BE2C (cell line): ENCODE data around the gene ANGPTL7.

Experiments
- DNase-seq: peaks from one replicate; pipeline ENCODE4 v3.0.0-alpha.2; 2020
- H3K27me3 ChIP-seq: fragments of 250-450 bp; sonication (Bioruptor Pico); 2 replicates; pipeline ENCODE4 v1.5.1; 2020; ENCODE audit warnings: mild to moderate bottlenecking
- H3K36me3 ChIP-seq: fragments of 250-450 bp; sonication (Bioruptor Pico); 2 replicates; pipeline ENCODE4 v1.5.1; 2020; ENCODE audit warnings: mild to moderate bottlenecking
- H3K4me1 ChIP-seq: fragments of 250-450 bp; sonication (Bioruptor Pico); 2 replicates; pipeline ENCODE4 v1.5.1; 2020
- H3K4me3 ChIP-seq: 2 replicates; pipeline ENCODE4 v1.5.1; 2011; ENCODE audit warnings: low read depth, low read length
- H3K9me3 ChIP-seq: fragments of 250-450 bp; sonication (Bioruptor Pico); 2 replicates; pipeline ENCODE4 v1.5.1; 2020
- CTCF ChIP-seq: IDR thresholded peaks from 2 replicates; pipeline ENCODE4 v1.5.1; 2012; ENCODE audit warnings: mild to moderate bottlenecking, low read depth, low read length

The ANGPTL7 gene

DNA sequence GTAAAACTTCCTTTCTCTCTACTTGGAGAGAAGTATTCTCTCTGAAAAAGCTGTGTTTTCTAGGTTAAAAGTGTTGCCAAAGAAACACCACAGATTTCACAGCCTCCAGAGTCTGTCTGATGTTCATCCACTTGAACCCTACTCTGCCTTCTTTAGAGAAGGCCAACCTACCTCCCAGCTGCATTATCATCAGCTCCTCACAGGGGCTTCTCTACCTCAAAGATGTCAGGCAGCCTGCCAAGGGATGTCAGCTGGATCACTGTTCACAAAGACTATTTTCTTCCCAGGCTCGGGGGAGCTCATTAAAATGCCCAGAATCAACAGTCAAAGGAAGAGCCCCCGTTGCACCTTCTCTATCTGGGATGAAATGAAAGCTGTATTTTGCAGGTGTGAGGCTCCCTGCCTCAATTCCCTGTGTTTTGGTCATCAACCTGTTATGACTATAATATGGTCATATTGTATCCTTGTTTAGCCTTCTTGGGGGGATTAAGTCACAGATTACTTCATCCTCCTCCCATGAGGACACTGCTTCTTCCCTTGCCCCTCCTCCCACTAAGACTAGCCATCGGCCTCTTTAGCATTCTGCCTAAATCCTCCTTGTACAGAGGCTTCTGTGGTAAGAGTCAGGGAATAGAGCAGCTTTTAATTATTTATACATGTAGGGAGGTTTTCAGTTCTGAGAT is 25.7 kb downstream of the ANGPTL7 start:
- Histone ChIP-seq H3K27me3 (no peaks in the 10 kb centered on the region), H3K9me3 (no peaks in the 10 kb centered on the region), H3K36me3 (peaks cover 5% of the 10 kb centered on the region), H3K4me3 (no peak overlapping the region), H3K4me1 (no peaks in the 10 kb centered on the region)
- no peak for TF ChIP-seq CTCF
- no peak for DNase-seq

GRCh38 chr1:11215381-11216005 is 26.3 kb downstream of the ANGPTL7 start:
- Histone ChIP-seq H3K9me3 (no peaks in the 10 kb centered on the region), H3K27me3 (no peaks in the 10 kb centered on the region), H3K36me3 (peaks cover 5% of the 10 kb centered on the region), H3K4me1 (no peaks in the 10 kb centered on the region), H3K4me3 (no peak overlapping the region)
- DNase-seq: no peak
- no peak for TF ChIP-seq CTCF

DNA sequence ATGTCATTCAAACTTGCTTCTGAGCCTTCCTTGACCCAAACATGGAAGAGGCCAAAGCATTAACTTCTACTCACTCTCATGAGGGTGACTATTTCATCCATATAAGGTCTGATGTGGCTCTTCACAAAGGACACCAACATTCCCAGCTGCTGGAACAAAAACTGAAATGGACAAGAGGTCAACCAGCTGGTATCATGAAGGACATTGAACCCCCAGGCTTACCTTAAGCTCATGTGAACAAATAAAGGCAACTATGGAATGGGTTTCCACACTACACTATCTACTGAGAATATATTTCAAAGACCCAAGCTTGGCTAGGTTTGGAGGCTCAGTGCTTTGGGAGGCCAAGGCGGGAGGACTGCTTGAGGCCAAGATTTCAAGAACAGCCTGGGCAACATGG is 26.9 kb downstream of the ANGPTL7 start:
- H3K27me3 ChIP-seq: no peaks in the 10 kb centered on the region
- H3K4me3 ChIP-seq: no peak overlapping the region
- no peaks in the 10 kb centered on the region for H3K9me3 ChIP-seq
- TF ChIP-seq CTCF: no peak
- H3K36me3 ChIP-seq: peaks cover 5% of the 10 kb centered on the region
- H3K4me1 ChIP-seq: no peaks in the 10 kb centered on the region
- DNase-seq: no peak

DNA sequence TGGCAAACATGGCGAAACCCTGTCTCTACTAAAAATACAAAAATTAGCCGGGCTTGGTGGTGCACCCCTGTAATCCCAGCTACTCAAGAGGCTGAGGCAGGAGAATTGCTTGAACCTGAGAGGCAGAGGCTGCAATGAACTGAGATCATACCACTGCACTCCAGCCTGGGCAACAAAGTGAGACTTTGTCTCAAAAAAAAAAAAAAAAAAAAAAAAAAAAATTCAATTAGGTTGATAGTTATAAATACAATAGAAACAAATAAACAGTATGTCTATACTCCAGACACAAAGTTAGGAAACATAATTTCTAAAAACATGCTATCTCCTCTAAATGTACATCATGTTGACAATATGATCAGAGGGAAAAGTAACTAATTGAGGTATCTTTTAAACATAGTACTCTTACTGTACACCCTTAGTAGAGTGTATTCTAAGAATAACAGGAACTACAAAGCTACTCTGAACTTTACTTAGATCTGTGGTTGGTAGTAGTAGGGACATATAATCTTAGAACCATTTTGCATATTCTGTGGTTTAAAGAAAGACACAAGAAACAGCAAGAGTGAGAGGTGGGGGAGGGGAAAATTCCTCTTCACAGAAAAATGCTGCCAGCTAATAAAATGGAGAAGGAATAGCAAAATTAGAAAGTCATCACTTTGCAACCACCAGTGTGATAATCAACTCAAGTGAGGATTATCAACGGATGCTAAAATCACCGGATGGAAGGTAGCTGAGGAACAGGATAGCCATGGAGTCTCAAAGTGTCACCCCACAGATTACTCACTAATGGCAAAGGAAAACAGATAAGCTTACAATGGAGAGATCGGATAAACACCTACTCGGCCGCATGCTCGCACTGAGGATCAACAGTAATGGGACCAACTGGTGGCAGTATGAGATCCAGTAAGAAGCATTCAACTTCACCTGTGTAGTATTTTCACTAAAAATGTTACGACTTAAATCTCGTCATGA is 38.2 kb downstream of the ANGPTL7 start:
- Histone ChIP-seq H3K4me1 (no peaks in the 10 kb centered on the region), H3K9me3 (no peaks in the 10 kb centered on the region), H3K36me3 (peaks cover 14% of the 10 kb centered on the region), H3K27me3 (no peaks in the 10 kb centered on the region), H3K4me3 (no peak overlapping the region)
- TF ChIP-seq CTCF: no peak
- DNase-seq: no peak

DNA sequence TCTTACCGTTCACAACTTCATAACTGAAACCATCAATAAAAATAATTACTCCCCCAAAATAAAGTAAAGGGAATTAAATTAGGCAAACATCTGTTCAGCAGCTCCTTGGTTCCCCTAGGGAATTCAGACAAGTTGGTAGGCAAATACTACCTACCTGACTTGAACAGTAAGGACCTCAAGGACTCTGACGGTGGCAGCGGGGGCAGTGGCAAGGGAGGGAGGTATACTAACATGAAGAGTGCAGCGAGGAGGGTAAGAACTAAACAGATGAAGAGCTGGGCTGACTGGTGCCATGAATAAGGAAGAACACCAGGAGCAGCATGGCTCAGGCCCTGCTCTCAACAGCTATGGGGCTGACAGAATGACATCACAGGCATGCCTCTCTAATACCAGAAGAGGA is 40.0 kb downstream of the ANGPTL7 start:
- DNase-seq: no peak
- H3K36me3 ChIP-seq: peaks cover 20% of the 10 kb centered on the region
- no peak for TF ChIP-seq CTCF

More for the DNA sequence above, 40.0 kb downstream of the ANGPTL7 start:
- H3K4me3 ChIP-seq: no peak overlapping the region
- H3K4me1 ChIP-seq: no peaks in the 10 kb centered on the region
- no peaks in the 10 kb centered on the region for H3K27me3 ChIP-seq
- H3K9me3 ChIP-seq: no peaks in the 10 kb centered on the region
